GM13976 (cell line): ENCODE data around the gene ZMYM2.

Experiments used
- DNase-seq: peaks from one replicate; pipeline ENCODE4 v3.0.0; 2012; ENCODE audit warnings: low spot score
- in situ Hi-C: fragments of 300-500 bp; cut with MboI; formaldehyde crosslinking; loops from one replicate; pipeline ENCODE4 v1.12.0; 2022; ENCODE audit warnings: low sequenced_read_pairs, mixed read lengths, inconsistent platforms; ENCODE audit not compliant: unreplicated experiment
- TF ChIP-seq, protein P1 (sequence below): IDR thresholded peaks from 2 replicates; pipeline ENCODE4 v1.5.1; 2012; ENCODE audit warnings: borderline replicate concordance, mild to moderate bottlenecking; ENCODE audit not compliant: insufficient read depth; ENCODE audit errors: extremely low read depth, missing control alignments, control extremely low read depth

ZMYM2 gene

DNA sequence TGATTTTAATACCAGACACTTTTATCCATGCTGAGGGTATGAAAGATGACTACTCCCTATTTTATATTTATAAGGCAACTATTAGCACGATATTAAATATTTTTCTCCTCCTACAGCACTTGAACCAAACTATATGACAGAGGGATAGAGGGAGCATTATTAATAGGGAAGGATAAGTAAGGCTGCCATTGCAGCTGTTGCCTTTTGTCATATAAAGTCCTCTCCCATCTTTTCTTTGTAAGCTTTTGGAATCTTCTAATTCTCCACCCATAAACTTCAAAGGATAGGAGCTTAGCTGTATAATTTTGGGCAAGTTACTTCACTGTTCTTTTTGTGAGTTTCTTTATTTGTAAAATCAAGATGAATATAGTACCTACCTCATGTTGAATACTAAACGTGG is 95.4 kb downstream of the ZMYM2 start:
- TF ChIP-seq, protein P1, sequence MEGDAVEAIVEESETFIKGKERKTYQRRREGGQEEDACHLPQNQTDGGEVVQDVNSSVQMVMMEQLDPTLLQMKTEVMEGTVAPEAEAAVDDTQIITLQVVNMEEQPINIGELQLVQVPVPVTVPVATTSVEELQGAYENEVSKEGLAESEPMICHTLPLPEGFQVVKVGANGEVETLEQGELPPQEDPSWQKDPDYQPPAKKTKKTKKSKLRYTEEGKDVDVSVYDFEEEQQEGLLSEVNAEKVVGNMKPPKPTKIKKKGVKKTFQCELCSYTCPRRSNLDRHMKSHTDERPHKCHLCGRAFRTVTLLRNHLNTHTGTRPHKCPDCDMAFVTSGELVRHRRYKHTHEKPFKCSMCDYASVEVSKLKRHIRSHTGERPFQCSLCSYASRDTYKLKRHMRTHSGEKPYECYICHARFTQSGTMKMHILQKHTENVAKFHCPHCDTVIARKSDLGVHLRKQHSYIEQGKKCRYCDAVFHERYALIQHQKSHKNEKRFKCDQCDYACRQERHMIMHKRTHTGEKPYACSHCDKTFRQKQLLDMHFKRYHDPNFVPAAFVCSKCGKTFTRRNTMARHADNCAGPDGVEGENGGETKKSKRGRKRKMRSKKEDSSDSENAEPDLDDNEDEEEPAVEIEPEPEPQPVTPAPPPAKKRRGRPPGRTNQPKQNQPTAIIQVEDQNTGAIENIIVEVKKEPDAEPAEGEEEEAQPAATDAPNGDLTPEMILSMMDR: no peak
- in situ Hi-C loops: no loop called here
- DNase-seq: no peak

GRCh38 chr13:20054586-20054985 is 96.1 kb downstream of the ZMYM2 start:
- in situ Hi-C loops: no loop called here
- TF ChIP-seq, protein P1: no peak
- no peak for DNase-seq

GRCh38 chr13:20057214-20057613 is 98.7 kb downstream of the ZMYM2 start:
- TF ChIP-seq, protein P1: no peak
- in situ Hi-C loops: no loop called here
- no peak for DNase-seq

DNA sequence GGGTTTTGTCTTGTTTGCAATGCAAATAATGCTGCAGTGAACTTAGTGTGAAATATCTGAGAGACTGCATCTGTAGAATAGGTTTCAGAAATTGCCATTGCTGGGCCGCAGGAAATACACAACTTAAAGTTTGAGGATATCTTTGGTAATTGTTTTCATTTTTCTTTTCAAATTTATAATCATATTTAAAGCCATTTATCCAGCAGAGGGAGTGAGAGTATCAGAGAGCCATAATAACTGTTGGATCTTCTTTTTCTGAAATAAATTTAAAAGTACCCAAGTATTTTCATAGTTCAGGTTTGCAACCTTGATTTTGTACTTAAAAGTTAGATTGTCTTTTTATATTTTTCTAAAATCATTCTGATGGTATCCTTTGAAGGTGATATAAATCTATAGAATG is 99.4 kb downstream of the ZMYM2 start:
- TF ChIP-seq, protein P1: no peak
- no peak for DNase-seq
- in situ Hi-C loops: no loop called here

DNA sequence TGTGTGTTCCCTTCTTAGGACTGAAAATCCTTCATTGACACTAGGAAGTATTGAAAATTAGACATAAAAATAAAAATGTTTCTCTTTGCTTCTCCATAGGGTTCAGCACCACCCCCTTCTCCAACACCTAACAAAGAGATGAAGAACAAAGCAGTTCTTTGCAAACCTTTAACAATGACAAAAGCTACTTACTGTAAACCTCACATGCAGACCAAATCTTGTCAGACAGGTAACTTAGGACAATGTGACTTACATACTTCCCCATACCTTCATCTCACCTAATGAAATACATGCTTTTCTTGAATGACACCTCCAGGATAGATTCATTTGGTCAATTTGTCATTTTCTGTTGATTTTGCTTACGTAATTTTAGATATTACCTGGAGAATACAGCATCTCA is 99.9 kb downstream of the ZMYM2 start:
- TF ChIP-seq, protein P1: no peak
- in situ Hi-C loops: no loop called here
- DNase-seq: no peak

GRCh38 chr13:20064128-20064527 is 105.6 kb downstream of the ZMYM2 start:
- in situ Hi-C loops: no loop called here
- TF ChIP-seq, protein P1: no peak
- no peak for DNase-seq

DNA sequence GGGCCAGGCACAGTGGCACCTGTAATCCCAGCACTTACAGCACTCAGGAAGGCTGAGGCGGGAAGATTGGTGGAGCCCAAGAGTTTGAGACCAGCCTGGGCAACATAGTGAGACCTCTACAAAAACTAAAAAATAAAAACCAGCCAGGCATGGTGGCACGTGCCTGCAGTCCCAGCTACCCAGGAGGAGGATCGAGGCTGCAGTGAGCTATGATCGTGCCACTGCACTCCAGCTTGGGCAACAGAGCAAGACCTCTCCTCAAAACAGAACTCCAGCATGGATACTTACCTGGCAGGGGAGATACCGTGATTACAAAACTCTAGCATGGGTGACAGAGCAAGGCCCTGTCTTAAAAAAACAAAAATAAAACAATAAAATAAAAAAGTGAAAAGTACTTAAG is 107.0 kb downstream of the ZMYM2 start:
- DNase-seq: no peak
- TF ChIP-seq, protein P1: no peak
- in situ Hi-C loops: no loop called here
